Measurements from ENCODE around the gene SERPINB3. TPM values are rescaled to one million over a fixed set of nuclear protein-coding genes. Genes with fewer than 3 reads are reported as not detected.
"Not testable (repeated sequence)": the region's sequence is repeated elsewhere in the genome, so short reads cannot be mapped to it uniquely, and the experiment has no call there.

Gene SERPINB3
- total RNA-seq (2014; rRNA removed; shearing (Covaris generic)) (not detected in 2 replicates), total RNA-seq (2022) (not detected in 2 replicates), Bru-seq, nascent RNA (not detected), BruChase-seq, experiment 1, labeled RNA remaining after a 6-hour chase (not detected), BruChase-seq, experiment 2, labeled RNA remaining after a 2-hour chase (percentile 12 among the genes with signal in this experiment)
- long read RNA-seq = 0 reads

DNA sequence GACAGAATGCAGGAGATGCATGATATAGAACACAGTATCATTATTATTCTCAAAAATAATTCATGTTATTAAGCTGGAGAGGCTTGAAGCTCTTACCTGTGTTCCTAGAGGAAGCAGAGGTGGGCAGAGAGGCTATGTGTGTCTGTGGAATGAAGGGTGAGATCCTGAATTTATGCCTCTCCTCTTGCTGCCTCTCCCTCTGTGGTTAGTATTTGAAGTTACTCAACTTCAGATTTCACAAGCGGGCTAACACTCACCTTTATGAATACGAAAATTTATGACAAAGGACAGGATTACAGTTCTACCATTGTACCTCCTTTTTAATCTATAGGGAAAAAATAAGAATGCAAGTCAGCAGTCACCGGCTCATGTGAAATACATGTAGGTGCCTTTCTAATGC, at the start of gene SERPINB3:
Gene SERPINB3, minus strand, starts transcription at position 144 of the 400 bp plus-strand sequence. CDS start 677 bp downstream, outside the sequence.
- H4K20me1 ChIP-seq (ENCODE audit: insufficient read depth, low read length); H3K36me3 ChIP-seq (ENCODE audit: insufficient read depth, low read length); intact Hi-C loops (cut with micrococcal nuclease; ENCODE audit: unreplicated experiment); DNase-seq (ENCODE audit: low spot score); H3K4me3 ChIP-seq (ENCODE audit: low read depth, low read length, poor library complexity, severe bottlenecking); CTCF ChIA-PET (ENCODE audit: unreplicated experiment); H3K9me3 ChIP-seq (ENCODE audit: low read length); H3K27ac ChIP-seq (ENCODE audit: low read depth, low read length, poor library complexity, severe bottlenecking); H3K9me2 ChIP-seq (ENCODE audit: insufficient read depth, low read length); POLR2A ChIA-PET; H2AFZ ChIP-seq (ENCODE audit: low read length); H3K79me2 ChIP-seq (ENCODE audit: insufficient read depth, low read depth, low read length); BruUV-seq (replicated peaks); H3K4me1 ChIP-seq (ENCODE audit: insufficient read depth, low read length, poor library complexity, severe bottlenecking); H3K4me2 ChIP-seq (ENCODE audit: low read length): not testable (repeated sequence)

DNA sequence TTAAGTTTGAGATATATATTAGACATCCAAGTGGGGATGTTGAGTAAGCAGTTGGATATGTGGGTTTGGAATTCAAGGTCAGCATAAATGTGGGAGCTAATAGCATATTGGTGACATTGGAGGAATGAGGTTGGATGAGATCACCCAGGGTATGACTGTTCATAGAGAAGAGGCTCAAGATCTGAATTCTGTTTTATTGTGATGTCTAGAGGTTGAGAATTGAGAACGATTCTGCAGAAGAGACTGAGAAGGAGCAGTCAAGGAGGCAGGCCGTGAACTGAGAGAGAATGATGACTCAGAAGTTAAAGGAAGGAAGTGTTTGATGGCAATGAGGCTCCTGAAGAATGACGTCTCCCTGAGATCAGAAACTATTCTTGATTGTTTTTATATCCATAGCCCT, 47.0 kb upstream of the SERPINB3 start:
- no peaks in the 10 kb centered on the region for H3K36me3 ChIP-seq (ENCODE audit: insufficient read depth, low read length)
- intact Hi-C loops (cut with micrococcal nuclease; ENCODE audit: unreplicated experiment) = no loop called here
- no TSS peak for BruUV-seq (replicated peaks)
- H3K27ac ChIP-seq (ENCODE audit: low read depth, low read length, poor library complexity, severe bottlenecking) = no peak overlapping the region
- H2AFZ ChIP-seq (ENCODE audit: low read length) = no peak overlapping the region
- POLR2A ChIA-PET = no interaction called here
- CTCF ChIA-PET (ENCODE audit: unreplicated experiment) = no interaction called here
- H3K4me1 ChIP-seq (ENCODE audit: insufficient read depth, low read length, poor library complexity, severe bottlenecking) = no peaks in the 10 kb centered on the region
- DNase-seq (ENCODE audit: low spot score) = no peak
- TF ChIP-seq EZH2phosphoT487 (IDR thresholded peaks at IDR 0.05; ENCODE audit: borderline replicate concordance, low read depth, low read length) = no peak
- TF ChIP-seq, protein P1, sequence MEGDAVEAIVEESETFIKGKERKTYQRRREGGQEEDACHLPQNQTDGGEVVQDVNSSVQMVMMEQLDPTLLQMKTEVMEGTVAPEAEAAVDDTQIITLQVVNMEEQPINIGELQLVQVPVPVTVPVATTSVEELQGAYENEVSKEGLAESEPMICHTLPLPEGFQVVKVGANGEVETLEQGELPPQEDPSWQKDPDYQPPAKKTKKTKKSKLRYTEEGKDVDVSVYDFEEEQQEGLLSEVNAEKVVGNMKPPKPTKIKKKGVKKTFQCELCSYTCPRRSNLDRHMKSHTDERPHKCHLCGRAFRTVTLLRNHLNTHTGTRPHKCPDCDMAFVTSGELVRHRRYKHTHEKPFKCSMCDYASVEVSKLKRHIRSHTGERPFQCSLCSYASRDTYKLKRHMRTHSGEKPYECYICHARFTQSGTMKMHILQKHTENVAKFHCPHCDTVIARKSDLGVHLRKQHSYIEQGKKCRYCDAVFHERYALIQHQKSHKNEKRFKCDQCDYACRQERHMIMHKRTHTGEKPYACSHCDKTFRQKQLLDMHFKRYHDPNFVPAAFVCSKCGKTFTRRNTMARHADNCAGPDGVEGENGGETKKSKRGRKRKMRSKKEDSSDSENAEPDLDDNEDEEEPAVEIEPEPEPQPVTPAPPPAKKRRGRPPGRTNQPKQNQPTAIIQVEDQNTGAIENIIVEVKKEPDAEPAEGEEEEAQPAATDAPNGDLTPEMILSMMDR (conservative IDR thresholded peaks at IDR 0.05; ENCODE audit: low read length) = no peak
- no peak overlapping the region for H3K4me3 ChIP-seq (ENCODE audit: low read depth, low read length, poor library complexity, severe bottlenecking)
- H4K20me1 ChIP-seq (ENCODE audit: insufficient read depth, low read length) = no peaks in the 10 kb centered on the region
- no peaks in the 10 kb centered on the region for H3K9me3 ChIP-seq (ENCODE audit: low read length)
- no peaks in the 10 kb centered on the region for H3K9me2 ChIP-seq (ENCODE audit: insufficient read depth, low read length)
- no peaks in the 10 kb centered on the region for H3K79me2 ChIP-seq (ENCODE audit: insufficient read depth, low read depth, low read length)
- no peak overlapping the region for H3K4me2 ChIP-seq (ENCODE audit: low read length)

DNA sequence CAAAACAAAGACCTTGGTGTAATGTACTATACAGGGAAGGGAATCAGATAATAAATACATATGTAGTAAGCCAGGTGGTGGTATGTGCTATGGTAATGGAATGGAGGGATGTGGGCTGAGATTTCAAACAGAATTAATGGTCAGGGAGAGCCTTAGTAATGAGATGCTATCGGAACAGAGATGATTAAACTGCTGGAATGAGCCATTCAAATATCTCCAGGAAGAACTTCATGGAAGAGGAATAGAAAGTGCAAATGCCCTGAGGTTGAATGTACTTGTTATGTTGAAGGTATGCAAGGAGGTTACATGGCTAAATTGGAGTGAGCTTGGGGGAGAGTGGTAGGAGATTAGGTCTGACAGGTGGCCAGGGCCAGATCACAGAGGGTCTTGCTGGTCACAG, 46.1 kb upstream of the SERPINB3 start:
- Histone ChIP-seq H3K4me2 (ENCODE audit: low read length) (no peak overlapping the region), H3K27ac (ENCODE audit: low read depth, low read length, poor library complexity, severe bottlenecking) (no peak overlapping the region), H3K9me3 (ENCODE audit: low read length) (no peaks in the 10 kb centered on the region), H3K4me1 (ENCODE audit: insufficient read depth, low read length, poor library complexity, severe bottlenecking) (no peaks in the 10 kb centered on the region), H2AFZ (ENCODE audit: low read length) (no peak overlapping the region), H3K9me2 (ENCODE audit: insufficient read depth, low read length) (no peaks in the 10 kb centered on the region), H4K20me1 (ENCODE audit: insufficient read depth, low read length) (no peaks in the 10 kb centered on the region), H3K79me2 (ENCODE audit: insufficient read depth, low read depth, low read length) (no peaks in the 10 kb centered on the region), H3K4me3 (ENCODE audit: low read depth, low read length, poor library complexity, severe bottlenecking) (no peak overlapping the region), H3K36me3 (ENCODE audit: insufficient read depth, low read length) (no peaks in the 10 kb centered on the region)
- intact Hi-C loops (cut with micrococcal nuclease; ENCODE audit: unreplicated experiment) = no loop called here
- DNase-seq (ENCODE audit: low spot score) = no peak
- no TSS peak for BruUV-seq (replicated peaks)
- ChIA-PET CTCF (ENCODE audit: unreplicated experiment) (no interaction called here), POLR2A (no interaction called here)
- TF ChIP-seq, protein P1 (conservative IDR thresholded peaks at IDR 0.05; ENCODE audit: low read length) = no peak
- TF ChIP-seq EZH2phosphoT487 (IDR thresholded peaks at IDR 0.05; ENCODE audit: borderline replicate concordance, low read depth, low read length) = no peak

Measured in OCI-LY7 (cell line).